Renal pelvis (tissue), 4 donors: ENCODE measurements around the gene MBTPS1. TPM values are rescaled to one million over a fixed set of nuclear protein-coding genes. Genes with fewer than 3 reads are reported as not detected.

Experiments
- DNase-seq: peaks from one replicate; pipeline ENCODE4 v3.0.0-alpha.2; 2013
- polyA plus RNA-seq, 3 donors: library from polyadenylated mRNA; unstranded; fragments of 120-200 nt; gene quantifications; one replicate each; pipeline ENCODE4 v1.2.1, GENCODE V29; 2013; ENCODE audit not compliant: insufficient read length in 3 of 3

The MBTPS1 gene
- polyA plus RNA-seq, 3 donors, result 108 to 118 (median 117) TPM

GRCh38 chr16:84040823-84041820 lies 75.6 kb downstream of the MBTPS1 start:
- no peak for DNase-seq

GRCh38 chr16:84040226-84040822 lies 76.4 kb downstream of the MBTPS1 start:
- no peak for DNase-seq

- no peak for DNase-seq
These were observed 77.0 kb downstream of the MBTPS1 start for GRCh38 chr16:84039696-84040095.

- no peak for DNase-seq
These were observed 78.3 kb downstream of the MBTPS1 start for GRCh38 chr16:84038469-84038868.

- DNase-seq, result no peak
These were observed 79.7 kb downstream of the MBTPS1 start for GRCh38 chr16:84036982-84037425.

GRCh38 chr16:84036131-84036530 lies 80.6 kb downstream of the MBTPS1 start:
- no peak for DNase-seq

- DNase-seq, result no peak
These were observed 82.2 kb downstream of the MBTPS1 start for GRCh38 chr16:84034516-84034915.

GRCh38 chr16:84033251-84034195 lies 83.2 kb downstream of the MBTPS1 start:
- no peak for DNase-seq

GRCh38 chr16:84032458-84033178 lies 84.1 kb downstream of the MBTPS1 start:
- no peak for DNase-seq

- no peak for DNase-seq
These were observed 85.2 kb downstream of the MBTPS1 start for GRCh38 chr16:84031556-84031955.

- no peak for DNase-seq
These were observed 87.3 kb downstream of the MBTPS1 start for GRCh38 chr16:84029297-84030047.

GRCh38 chr16:84027625-84028024 lies 89.1 kb downstream of the MBTPS1 start:
- no peak for DNase-seq

GRCh38 chr16:84026606-84027005 lies 90.1 kb downstream of the MBTPS1 start:
- no peak for DNase-seq

GRCh38 chr16:84024854-84025253 lies 91.9 kb downstream of the MBTPS1 start:
- DNase-seq, result no peak

- DNase-seq, result no peak
These were observed 94.1 kb downstream of the MBTPS1 start for GRCh38 chr16:84022644-84023043.

- no peak for DNase-seq
These were observed 95.3 kb downstream of the MBTPS1 start for GRCh38 chr16:84021488-84021887.

- no peak for DNase-seq
These were observed 96.4 kb downstream of the MBTPS1 start for GRCh38 chr16:84020353-84020752.

GRCh38 chr16:84018710-84019109 lies 98.0 kb downstream of the MBTPS1 start:
- DNase-seq, result no peak

GRCh38 chr16:84016477-84016876 lies 100.3 kb downstream of the MBTPS1 start:
- DNase-seq, result no peak

- no peak for DNase-seq
These were observed 101.3 kb downstream of the MBTPS1 start for GRCh38 chr16:84015399-84015798.
